Endometrium (tissue), 2 donors: Measurements from ENCODE around the gene CHD9.

ENCODE experiments used
- FAIRE-seq: peaks from 2 replicates; lab custom pipeline; 2012; peaks lifted over from hg19 to GRCh38; lab: Jason Lieb, UNC
- donor health status: control.
- donor health status: control.

The CHD9 gene

GRCh38 chr16:53372992-53373871, 318.4 kb downstream of the CHD9 start:
- FAIRE-seq, result no peak

GRCh38 chr16:53374800-53375199, 320.0 kb downstream of the CHD9 start:
- FAIRE-seq, result no peak

- no peak for FAIRE-seq
Measured at GRCh38 chr16:53378138-53378537, 323.3 kb downstream of the CHD9 start.
